Stimulated activated CD8-positive, alpha-beta memory T cell treated with anti-CD3 and anti-CD28 coated beads, Interleukin-7, amount 100 ng/mL, for 1 hour (primary cell): Measurements from ENCODE around the gene AACS.
"Not testable (repeated sequence)": the region's sequence is repeated elsewhere in the genome, so short reads cannot be mapped to it uniquely, and the experiment has no call there.

Experiments
- DNase-seq, 2 donors: peaks; one replicate each; pipeline ENCODE4 v3.0.0-alpha.2; 2020; ENCODE audit warnings: low read depth in 2 of 2

AACS gene, protein sequence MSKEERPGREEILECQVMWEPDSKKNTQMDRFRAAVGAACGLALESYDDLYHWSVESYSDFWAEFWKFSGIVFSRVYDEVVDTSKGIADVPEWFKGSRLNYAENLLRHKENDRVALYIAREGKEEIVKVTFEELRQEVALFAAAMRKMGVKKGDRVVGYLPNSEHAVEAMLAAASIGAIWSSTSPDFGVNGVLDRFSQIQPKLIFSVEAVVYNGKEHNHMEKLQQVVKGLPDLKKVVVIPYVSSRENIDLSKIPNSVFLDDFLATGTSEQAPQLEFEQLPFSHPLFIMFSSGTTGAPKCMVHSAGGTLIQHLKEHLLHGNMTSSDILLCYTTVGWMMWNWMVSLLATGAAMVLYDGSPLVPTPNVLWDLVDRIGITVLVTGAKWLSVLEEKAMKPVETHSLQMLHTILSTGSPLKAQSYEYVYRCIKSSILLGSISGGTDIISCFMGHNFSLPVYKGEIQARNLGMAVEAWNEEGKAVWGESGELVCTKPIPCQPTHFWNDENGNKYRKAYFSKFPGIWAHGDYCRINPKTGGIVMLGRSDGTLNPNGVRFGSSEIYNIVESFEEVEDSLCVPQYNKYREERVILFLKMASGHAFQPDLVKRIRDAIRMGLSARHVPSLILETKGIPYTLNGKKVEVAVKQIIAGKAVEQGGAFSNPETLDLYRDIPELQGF

DNA sequence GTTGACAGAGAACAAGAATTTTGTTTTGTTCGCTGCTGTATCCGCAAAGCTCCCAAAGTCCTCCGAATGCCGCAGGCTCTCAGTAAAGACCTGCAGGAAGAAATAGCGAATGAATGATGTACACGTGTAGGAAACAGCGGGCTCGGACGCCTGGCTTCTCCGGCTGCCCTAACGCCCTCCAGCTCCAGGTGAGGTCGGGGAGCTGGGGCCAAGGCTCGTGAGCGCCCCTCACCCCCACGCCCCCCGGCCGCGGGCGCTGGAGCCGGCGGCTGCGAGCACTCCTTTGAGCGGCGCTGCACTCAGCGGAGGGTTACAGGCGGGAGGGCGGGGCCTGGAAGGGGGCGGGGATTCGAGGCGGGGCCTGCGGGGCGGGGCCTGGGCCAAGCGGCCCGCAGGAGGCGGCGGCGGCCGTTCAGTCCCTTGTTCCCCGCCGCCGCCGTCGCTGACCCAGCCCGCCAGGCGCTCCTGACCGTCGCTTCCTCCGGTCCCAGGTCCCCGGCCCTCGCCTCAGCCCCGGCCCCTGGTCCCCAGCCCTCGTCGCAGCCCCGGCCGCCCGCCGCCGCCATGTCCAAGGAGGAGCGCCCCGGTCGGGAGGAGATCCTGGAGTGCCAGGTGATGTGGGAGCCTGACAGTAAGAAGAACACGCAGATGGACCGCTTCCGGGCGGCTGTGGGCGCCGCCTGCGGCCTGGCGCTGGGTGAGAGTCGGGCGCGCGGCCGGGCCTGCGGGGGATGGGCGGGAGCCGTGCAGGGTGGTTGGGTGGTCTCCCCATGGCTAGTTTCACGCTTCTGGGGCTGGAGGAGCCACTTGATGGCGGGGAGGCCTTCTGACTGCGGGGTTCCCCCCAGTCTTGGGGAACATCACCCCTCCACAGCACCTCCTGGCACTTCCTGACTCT, at the start of gene AACS:
TSS of gene AACS (plus strand) at position 415 of the 898 bp plus-strand sequence. CDS start at position 565, 150 bp downstream.
- peak; percentile 50 to 58 for DNase-seq

DNA sequence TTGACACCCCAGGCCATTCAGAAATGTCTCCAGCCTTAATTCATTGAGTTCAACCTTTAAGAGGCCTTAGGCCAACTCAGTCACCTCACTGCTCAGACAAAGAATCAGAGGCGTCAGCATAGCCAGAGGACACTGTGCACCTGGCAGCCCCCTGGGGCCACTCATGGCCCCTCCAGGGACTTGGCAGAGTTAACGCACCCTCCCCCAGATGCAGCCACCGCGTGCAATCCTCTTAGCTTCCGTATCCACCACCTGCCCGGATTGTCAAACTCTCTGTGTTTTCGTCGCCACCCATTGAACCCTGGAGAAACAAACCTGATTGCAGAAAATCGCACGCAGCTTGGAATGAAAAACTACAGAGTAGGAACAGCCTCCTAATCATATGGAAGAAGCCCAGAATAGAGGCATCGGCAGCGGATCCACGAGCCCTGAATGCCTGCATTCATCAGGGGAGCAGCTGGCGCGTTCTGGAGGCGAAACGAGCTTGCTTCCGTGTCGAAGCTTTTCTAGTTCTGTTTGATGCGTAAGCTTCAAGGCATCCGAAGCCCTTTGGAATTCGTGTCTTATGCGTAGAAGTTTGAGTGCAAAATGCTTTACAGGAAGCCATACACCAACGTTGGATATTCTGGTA, 49.4 kb upstream of the AACS start:
- no peak for DNase-seq

DNA sequence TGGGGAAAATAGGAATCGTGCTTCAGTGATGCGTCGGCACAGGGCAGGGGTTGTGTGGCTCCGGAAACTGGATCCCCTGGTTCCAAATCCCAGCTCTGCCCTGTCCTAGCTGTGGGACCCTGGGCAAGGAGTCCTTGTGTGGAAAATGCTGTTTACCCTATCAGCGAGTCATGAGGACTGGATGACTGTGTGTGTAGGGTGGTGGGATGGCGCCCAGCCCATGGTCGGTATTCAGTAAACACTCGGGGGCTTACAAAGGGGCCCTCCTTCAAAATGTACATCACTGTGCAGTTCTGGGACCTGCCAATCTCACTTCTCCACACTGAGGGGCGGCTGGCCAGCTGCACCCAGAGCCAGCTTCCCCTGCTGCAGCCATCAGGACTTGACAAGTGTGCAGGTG, 47.4 kb upstream of the AACS start:
- DNase-seq = no peak

DNA sequence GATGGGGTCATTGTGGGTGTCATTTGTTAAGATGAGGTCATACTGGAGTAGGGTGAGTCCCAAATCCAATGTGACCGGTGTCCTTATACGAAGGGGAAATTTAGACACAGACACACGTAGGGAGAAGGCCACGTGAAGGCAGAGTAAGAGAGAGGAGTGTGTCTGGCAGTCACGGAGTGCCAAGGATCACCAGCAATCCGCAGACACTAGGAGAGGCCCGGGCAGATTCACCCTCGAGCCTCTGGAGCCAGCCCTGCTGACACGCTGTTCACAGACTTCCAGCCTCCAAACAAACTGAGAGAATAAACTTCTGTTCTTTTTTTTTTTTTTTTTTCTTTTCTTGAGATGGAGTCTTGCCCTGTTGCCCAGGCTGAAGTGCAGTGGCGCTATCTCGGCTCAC, 46.9 kb upstream of the AACS start:
- DNase-seq = no peak

DNA sequence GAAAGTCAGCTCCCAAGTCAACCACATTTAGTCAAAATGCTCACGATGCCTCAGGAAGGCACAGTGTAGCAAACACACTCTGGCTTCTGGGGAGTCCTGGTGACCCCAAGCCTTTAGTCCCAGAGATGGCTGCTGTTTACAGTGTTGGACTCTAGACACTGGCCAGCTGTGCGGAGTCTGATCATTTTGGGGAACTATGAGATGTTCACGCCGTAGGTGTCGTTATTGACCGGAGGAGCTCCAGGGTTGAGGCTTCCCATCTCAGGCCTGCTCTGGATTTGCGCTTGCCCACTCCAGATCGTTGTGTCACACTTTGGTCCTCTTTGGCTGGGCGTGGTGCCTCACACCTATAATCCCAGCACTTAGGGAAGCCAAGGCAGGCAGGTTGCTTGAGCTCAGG, 44.1 kb upstream of the AACS start:
- no peak for DNase-seq

DNA sequence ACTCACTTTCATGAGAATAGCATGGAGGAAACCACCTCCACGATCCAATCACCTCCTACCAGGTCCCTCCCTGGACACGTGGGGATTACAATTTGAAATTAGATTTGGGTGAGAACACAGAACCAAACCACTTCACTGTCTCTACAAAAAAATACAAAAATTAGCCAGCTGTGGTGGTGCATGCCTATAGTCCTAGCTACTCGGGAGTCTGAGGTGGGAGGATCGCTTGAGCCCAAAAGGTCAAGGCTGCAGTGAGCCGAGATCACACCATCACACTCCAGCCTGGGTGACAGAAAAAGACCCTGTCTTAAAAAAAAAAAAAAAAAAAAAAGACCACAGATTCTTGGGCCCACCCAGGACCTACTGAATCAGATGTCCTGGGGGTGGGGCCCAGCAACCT, 43.5 kb upstream of the AACS start:
- DNase-seq = no peak

DNA sequence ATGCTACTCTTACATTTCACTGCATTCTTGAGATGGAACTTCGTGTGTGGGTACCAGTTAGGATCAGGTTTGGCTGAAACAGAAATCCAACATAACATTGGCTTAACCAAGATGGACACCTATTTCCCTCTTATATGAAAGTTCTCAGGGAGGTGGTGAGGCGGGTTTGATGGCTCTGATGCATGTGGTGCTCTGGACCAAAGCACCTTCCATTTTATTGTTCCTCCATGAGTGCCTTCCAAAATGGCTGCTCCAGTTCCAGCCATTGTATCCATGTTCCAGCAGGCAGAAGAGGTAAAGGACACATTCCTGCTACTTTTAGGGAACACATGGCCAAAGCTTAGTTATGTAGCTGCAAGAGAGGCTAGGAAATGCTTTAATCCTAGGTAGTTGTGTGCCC, 42.2 kb upstream of the AACS start:
- DNase-seq = no peak

DNA sequence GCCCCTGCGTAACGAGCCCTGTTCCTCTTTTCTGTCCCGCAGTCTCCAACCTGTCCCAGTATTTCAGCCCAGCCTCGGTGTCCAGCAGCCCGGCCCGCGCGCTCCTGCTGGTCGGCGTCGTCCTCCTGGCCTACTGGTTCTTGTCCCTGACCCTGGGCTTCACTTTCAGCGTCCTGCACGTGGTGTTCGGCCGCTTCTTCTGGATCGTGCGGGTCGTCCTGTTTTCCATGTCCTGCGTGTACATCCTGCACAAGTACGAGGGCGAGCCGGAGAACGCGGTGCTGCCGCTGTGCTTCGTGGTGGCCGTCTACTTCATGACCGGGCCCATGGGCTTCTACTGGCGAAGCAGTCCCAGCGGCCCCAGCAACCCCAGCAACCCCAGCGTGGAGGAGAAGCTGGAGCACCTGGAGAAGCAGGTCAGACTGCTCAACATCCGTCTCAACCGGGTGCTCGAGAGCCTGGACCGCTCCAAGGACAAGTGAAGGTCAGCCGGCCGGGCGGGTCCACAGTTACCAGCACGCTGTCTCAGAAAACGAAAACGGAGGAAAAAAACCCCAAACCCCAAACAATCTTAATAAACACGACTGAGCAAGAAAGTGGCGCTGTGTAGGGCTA, 40.2 kb upstream of the AACS start:
- DNase-seq = no peak

DNA sequence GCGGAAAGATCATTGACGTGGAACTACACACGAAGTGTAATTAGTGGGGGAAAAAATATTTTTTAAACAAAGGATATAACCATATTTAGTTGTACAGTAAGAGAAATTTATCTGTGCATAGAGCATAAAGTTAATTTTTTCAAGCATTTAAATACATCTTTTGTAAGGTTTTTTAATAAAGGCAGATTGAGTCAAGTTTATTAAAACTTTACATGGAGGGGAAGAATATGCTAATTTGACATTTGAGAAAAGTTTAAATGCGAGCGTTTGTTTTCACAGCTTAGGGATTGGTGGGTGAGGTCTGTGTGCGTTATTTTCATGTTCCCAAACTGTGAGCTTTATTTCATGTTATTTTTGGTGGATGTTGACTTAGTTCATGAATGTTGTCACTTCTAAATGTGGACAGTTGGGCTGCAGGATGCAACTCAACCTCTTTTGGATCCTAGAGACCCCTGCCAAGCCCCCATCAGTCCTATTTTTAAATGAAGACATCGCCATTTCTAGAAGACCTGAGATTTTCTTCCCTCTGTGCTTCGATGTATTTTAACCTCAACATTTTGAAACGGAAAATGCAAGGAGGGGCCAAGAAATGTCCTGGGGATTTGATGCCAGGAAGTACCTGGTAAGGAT, 39.5 kb upstream of the AACS start:
- DNase-seq = no peak

DNA sequence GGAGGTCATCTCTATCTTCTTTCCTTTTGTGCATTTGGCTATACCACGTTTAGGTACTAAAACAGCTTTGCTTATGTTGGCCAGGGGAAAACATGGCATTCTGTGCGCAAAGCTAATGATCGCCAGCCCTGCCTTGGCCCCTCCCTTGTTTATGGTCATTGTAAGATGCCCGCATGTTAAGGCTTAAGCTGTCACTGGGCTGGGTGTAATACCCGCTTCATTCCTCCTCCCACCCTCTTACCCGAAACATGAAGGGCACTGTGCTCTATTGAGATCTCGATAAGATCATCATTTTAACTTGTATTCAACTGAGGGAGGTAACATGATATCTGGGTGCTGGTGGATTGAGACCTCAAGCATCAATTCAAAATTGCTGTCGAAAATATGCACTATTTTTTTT, 37.1 kb upstream of the AACS start:
- no peak for DNase-seq

DNA sequence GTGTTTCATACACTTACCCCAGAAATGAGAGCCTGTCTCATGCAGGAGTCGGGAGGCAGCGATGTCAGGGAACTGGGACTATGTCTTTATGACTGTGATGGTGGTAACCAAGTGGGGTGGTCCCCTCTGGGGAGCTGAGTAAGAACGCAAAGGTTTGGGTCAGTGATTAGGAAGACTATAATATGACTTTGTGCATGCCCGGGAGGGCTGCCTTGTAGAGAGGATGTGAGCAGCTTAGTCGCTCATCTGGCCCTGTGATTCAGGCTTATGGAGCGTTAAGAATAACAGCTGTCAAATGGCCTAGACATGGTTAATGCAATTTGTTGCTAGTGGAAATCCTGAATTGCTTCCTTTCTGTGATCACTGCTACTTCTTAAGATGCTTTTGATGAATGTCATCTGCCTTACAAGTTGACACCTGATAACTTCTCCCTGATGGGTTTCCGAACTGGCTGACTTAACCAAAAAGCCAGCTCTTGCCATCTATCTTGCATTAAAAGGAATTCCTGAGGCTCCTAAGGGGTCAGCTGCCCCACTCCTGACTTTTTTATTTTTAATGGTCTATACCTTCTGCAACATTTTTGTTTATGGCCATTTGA, 35.4 kb upstream of the AACS start:
- no peak for DNase-seq

DNA sequence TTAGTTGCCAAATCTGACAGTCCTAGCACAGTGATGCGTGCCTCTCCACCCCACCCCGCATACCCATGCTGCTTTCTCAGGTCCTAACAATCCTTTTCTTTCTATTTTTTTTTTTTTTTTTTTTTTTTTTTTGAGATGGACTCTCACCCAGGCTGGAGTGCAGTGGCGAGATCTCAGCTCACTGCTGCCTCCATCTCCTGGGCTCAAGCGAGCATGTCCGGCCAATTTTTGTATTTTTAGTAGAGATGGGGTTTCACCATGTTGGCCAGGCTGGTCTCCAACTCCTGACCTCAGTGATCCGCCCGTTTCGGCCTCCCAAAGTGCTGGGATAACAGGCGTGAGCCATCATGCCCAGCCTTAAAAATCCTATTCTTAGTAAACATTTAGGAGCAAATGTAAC, 33.8 kb upstream of the AACS start:
- not testable (repeated sequence) for DNase-seq

DNA sequence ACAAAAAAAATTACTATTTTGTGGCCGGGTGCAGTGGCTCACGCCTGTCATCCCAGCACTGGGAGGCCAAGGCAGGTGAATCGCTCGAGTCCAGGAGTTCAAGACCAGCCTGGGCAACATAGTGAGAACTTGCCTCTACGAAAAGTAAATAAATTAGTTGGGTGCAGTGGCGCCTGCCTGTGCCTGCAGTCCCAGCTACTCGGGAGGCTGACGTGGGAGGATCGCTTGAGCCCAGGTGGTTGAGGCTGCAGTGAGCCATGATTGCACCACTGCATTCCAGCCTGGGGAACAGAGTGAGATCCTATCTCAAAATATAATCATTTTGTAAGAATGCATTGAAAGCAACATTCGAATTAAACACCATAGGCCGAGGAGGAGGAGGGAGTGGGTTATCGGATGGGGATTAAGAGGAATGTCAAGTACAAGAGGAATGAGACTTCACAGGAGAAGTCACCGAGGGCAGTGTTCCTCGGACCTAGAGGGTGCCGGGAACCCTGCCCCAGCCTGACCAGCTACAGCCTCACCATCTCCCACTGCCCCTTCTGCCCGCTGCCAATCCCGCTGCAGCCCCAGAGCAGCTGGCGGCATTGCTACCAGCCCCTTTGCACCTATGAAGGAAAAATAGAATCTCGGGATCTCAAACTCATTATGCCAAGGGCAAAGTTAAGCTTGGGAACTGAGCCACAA, 32.6 kb upstream of the AACS start:
- no peak for DNase-seq

DNA sequence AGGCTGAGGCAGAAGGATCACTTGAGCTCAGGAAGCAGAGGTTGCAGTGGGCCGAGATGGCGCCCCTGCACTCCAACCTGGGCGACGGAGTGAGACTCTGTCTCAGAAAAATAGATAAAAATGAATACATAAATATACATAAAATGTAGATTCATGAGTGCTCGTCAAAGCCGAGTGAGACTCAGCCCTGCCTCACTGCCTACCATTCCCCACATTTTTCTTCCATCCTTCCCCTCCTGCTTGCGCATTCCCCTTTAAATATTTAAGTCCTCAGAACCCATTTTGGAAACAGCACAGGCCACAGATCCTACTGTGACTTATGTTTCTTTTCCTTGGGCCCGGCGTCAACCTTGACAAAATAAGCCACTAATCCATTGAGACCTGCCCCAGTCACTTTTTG, 31.9 kb upstream of the AACS start:
- no peak for DNase-seq

DNA sequence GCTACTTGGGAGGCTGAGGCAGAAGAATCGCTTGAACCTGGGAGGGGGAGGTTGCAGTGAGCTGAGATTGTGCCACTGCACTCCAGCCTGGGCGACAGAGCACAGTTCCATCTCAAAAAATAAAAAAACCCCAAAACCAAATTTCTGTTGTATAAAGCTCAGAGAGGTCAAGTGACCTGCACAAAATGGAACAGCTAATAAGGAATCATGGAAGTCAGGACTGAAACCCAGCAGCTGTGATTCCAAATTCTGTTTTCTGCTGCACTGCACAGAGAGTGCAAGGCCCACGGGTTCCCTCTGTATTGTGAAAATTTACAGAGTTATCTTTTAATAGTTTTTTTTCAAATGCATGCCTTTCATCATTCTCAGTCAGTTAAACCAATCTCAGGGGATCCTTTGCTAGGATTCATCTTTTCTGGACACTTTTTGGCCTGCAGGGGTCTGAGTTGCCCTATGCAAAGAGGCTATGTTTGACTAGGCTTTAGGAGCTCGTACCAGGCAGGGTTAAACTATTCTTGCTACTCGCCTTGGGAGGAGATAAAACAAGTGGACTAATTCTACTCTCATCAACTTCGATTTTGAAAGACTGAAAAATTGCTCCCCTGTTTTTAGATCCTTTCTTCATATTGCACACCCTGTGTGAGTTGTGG, 26.1 kb upstream of the AACS start:
- no peak for DNase-seq

DNA sequence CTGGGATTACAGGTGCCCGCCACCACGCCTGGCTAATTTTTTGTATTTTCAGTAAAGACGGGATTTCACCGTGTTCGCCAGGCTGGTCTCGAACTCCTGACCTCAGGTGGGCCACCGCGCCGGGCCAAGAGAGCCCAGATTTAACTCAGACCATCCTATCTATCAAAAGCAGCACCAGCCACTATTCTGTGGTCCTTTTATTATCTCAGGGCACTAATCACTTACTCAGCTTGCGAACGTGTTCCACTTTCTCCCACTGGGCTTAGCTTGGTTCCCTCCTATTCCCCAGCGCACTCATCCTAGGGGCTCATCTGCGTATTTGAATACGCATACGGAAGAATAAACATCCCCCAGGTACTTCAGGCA, 16.2 kb upstream of the AACS start:
- DNase-seq = no peak

DNA sequence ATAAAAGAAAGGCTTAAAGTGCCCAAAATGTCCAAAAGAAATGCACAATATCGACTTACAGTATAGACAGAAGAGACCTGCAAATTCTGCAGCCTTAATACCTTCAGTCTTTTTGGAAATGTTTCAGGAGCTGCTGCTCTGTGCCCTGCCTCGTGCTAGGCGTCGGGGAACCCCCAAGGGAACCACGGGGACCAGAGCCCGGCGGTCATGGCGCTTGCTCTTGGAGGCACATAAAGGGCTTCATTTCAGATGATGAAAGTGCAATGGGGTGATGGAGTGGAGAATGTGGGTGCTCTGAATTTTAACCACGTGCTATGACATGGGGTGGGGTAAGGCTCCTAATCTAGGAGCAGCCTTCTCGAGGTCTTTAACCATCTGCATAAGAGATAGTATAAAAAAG, 14.8 kb upstream of the AACS start:
- DNase-seq = no peak

DNA sequence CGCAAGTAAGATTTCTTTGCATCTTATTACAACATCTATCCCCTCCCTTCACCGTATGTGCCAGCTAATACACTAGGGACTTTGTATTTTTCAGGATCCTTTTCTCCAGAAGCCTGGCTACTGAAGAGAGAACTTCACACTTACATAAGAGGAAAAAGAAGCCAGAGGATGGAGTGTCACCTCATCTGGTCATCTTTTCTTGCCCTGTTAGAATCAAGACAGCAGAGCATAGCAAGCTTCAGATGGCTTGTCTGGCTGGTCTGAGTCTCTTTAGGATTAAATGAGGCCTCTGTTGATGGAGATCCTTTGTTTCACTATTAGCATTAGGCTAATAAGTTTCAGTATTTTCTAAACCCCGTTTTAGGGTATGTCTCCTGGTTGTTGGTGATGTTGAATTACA, 14.4 kb upstream of the AACS start:
- DNase-seq = no peak

DNA sequence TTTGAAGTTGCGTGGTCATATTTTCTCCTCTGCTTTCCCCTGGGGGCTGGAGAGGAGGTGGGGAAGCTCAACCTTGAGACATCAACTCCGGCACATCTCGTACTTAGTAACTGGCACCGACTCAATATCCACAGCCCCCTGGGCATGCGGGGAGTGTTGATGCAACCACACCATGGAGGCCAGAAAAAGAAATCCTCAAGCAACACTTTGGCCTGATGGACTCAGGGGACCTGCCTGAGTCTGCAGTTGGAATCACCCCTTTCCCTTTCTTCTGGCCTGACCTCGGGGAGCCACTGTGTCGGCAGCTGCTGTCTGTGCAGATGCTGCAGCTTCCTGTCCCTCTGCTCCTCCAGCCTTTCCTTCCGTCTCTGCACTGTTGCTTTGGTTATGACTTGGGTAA, 11.4 kb upstream of the AACS start:
- DNase-seq = no peak

DNA sequence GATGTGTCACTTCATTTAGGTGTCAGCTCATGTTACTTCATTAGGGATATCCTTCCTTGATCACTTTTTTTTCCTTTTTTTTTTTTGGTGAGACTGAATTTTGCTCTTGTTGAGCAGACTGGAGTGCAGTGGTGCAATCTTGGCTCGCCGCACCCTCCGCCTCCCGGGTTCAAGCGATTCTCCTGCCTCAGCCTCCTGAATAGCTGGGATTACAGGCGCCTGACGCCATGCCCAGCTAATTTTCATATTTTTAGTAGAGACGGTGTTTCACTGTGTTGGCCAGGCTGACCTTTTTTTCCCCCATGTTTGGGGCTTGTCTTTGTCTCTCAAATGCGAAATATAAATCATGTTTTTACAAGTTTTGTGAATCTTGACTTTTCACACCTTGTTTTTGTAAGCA, 9.6 kb upstream of the AACS start:
- no peak for DNase-seq
